ENCODE data around the gene KLHDC1. TPM values are rescaled to one million over a fixed set of nuclear protein-coding genes. Genes with fewer than 3 reads are reported as not detected.
"Not testable (repeated sequence)": the region's sequence is repeated elsewhere in the genome, so short reads cannot be mapped to it uniquely, and the experiment has no call there.

The KLHDC1 gene
- total RNA-seq, 4 donors from 2014 or later, result 9.2 to 16.3 (median 12.4) TPM

DNA sequence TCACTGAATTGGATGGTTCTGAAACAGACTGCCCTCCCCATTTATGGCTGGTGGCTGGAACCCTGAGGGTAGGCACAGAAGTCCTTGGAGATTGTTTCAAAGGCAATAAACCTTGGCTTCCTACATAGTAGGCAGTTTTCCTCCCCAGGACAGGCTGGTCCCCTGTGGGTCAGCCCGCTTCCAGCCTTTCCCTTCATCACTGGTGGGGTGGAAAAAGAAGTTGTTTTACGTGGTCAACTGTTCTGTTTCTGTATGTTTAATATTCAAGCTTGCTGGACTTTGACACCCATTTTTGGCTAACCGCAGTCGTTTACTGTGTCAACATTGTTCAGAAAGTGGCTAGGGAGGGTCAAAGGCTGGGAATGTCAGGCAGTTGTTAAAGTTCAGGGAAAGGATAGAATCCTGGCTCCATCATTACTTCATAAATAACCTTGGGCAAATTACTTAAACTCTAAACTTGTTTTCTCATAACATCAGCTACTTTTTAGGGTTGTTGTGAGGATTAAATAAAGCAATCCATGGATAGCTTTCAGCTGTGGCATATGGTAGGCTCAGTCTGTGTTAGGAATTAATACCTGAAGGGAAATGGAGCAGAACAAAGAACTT is 77.4 kb downstream of the KLHDC1 start:
- 28 to 45% methylated on average over 4 of the region's 4 CpGs for WGBS, 2 donors
- peak in 1 of 2 donors; percentile 49 for TF ChIP-seq POLR2A (IDR thresholded peaks at IDR 0.05)
- TF ChIP-seq, protein P1, sequence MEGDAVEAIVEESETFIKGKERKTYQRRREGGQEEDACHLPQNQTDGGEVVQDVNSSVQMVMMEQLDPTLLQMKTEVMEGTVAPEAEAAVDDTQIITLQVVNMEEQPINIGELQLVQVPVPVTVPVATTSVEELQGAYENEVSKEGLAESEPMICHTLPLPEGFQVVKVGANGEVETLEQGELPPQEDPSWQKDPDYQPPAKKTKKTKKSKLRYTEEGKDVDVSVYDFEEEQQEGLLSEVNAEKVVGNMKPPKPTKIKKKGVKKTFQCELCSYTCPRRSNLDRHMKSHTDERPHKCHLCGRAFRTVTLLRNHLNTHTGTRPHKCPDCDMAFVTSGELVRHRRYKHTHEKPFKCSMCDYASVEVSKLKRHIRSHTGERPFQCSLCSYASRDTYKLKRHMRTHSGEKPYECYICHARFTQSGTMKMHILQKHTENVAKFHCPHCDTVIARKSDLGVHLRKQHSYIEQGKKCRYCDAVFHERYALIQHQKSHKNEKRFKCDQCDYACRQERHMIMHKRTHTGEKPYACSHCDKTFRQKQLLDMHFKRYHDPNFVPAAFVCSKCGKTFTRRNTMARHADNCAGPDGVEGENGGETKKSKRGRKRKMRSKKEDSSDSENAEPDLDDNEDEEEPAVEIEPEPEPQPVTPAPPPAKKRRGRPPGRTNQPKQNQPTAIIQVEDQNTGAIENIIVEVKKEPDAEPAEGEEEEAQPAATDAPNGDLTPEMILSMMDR (IDR thresholded peaks at IDR 0.05), result no peak
- H3K27ac ChIP-seq, result peak overlapping the region; percentile 99 to 100 (median 99)
- no peak overlapping the region for H3K4me3 ChIP-seq (replicated peaks in 1 of 3)
- peaks cover 19 to 40% of the 10 kb centered on the region in 2 donors for H3K4me1 ChIP-seq
- DNase-seq, result peak in 1 of 2 donors; percentile 30
- no peaks in the 10 kb centered on the region for H3K27me3 ChIP-seq
- no peaks in the 10 kb centered on the region for H3K9me3 ChIP-seq
- intact Hi-C loops (cut with DNase I), result no loop called here
- peaks cover 5 to 20% of the 10 kb centered on the region in 2 donors for H3K36me3 ChIP-seq

DNA sequence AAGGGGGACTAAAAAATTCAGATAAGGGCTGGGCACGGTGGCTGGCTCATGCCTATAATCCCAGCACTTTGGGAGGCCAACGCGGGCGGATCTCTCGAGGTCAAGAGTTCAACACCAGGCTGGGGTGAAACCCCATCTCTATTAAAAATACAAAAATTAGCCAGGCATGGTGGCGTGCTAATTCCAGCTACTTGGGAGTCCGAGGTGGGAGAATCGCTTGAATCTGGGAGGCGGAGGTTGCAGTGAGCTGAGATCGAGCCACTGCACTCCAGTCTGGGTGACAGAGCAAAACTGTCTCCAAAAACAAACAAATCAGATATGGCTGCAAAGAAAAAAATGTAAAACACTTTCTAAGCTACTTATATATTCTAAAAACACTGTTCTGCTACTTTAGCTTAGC is 78.8 kb downstream of the KLHDC1 start:
- DNase-seq; H3K27me3 ChIP-seq; H3K9me3 ChIP-seq; intact Hi-C loops (cut with DNase I); H3K4me3 ChIP-seq (replicated peaks in 1 of 3): not testable (repeated sequence)
- 94 to 95% methylated on average over 10 of the region's 10 CpGs for WGBS, 2 donors
- Histone ChIP-seq H3K36me3 (peaks cover 16 to 20% of the 10 kb centered on the region in 2 donors), H3K4me1 (peaks cover 19 to 43% of the 10 kb centered on the region in 2 donors), H3K27ac (peak overlapping the region in 2 of 3 donors; percentile 99)

DNA sequence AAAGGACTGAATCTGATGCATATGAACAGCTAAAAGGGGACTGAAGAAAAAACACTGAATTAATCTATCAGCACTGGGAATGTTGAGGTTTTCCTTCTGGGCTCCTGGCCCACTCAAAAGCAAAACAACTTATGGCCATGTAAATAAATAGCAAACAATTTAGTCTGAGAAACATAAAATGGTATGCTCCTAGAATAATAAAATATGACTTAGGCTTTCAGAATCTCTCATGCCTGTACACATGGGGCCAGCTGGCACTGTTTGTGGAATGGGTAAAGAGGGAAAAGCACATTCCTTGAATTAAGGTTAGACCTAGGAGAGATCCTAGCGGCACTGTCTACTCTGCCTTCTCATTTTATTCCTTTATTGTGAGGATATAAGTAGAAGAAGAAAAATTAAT is 81.2 kb downstream of the KLHDC1 start:
- H3K27me3 ChIP-seq, result no peaks in the 10 kb centered on the region
- H3K27ac ChIP-seq, result peak overlapping the region in 2 of 3 donors; percentile 17 to 29
- H3K9me3 ChIP-seq, result no peaks in the 10 kb centered on the region
- H3K4me3 ChIP-seq (replicated peaks in 1 of 3), result no peak overlapping the region
- intact Hi-C loops (cut with DNase I), result no loop called here
- TF ChIP-seq POLR2A (IDR thresholded peaks at IDR 0.05), result no peak
- TF ChIP-seq, protein P1 (IDR thresholded peaks at IDR 0.05), result no peak
- H3K4me1 ChIP-seq, result peaks cover 19 to 39% of the 10 kb centered on the region in 2 donors
- WGBS, 2 donors, result 92 to 97% methylated on average over 1 of the region's 1 CpG
- H3K36me3 ChIP-seq, result peaks cover 39 to 43% of the 10 kb centered on the region in 2 donors
- peak in 1 of 2 donors; percentile 17 for DNase-seq

DNA sequence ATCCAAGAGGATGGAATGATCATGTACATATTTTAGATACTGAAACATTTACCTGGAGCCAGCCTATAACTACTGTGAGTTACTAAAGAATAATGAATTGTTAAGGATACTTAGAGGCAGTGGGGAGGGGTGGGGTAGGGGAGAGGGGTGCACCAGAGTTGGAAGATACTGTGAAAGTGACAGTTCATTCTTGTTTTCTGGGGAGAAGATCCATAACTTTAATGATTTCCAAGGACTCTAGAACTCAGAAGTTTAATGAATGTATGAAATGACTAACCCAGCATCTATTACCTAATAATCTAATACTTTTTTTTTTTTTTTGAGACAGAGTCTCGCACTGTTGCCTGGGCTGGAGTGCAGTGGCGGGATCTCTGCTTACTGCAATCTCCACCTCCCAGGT is 85.5 kb downstream of the KLHDC1 start:
- 98 to 100% methylated on average over 2 of the region's 2 CpGs for WGBS, 2 donors
- DNase-seq, result no peak
- TF ChIP-seq, protein P1 (IDR thresholded peaks at IDR 0.05), result no peak
- TF ChIP-seq POLR2A (IDR thresholded peaks at IDR 0.05), result no peak
- Histone ChIP-seq H3K27ac (no peak overlapping the region), H3K9me3 (no peaks in the 10 kb centered on the region), H3K27me3 (no peaks in the 10 kb centered on the region), H3K4me1 (peaks cover 4 to 18% of the 10 kb centered on the region in 2 donors), H3K36me3 (peaks cover 79% of the 10 kb centered on the region in 2 donors), H3K4me3 (replicated peaks in 1 of 3) (no peak overlapping the region)
- intact Hi-C loops (cut with DNase I), result no loop called here

DNA sequence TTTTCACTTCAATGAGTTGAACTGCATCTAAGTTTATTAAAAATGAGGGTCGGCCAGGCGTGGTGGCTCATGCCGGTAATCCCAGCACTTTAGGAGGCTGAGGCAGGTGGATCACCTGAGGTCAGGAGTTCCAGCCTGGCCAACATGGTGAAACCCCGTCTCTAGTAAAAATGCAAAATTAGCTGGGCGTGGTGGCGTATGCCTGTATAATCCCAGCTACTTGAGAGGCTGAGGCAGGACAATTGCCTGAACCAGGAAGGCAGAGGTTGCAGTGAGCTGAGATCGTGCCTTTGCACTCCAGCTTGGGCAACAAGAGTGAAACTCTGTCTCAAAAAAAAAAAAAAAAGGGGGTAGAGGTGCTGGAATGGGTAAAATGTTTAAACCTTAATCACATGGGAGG is 88.1 kb downstream of the KLHDC1 start:
- not testable (repeated sequence) for H3K4me3 ChIP-seq (replicated peaks in 1 of 3); H3K4me1 ChIP-seq; H3K27me3 ChIP-seq; DNase-seq; H3K27ac ChIP-seq; H3K9me3 ChIP-seq
- intact Hi-C loops (cut with DNase I), result loop anchor here (10.0 kb wide), 1 partner anchor 54 kb away; no protein-coding TSS in a partner anchor
- peaks cover 87 to 95% of the 10 kb centered on the region in 2 donors for H3K36me3 ChIP-seq
- 93 to 94% methylated on average over 7 of the region's 7 CpGs for WGBS, 2 donors

DNA sequence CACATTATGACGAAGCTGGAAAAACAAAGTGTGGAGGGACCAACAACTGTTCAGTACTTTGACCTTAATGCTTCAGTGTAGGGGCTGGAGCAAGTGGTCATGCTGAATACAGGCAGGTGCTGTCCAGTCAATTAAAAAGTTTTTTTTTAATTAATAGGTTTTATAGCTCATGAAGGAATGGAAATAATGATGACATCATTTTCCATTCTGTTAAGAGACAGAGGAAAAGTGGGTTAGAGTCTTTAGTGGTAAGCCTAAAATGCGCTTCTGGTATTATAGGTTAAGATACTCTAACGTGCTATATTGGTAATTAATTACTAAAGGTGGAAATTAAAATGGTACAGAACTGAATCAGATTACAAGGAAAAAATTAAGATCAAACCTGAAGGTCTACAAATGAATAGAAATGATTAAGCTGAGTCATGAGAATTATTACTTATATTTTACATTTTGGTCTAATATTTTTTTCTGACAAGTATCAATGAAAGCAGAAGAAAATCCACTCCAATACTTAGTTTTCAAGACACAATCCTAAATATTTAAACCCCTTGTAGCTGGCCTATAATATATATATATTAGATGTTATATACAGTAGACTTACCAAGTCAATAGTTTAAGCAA is 90.6 kb downstream of the KLHDC1 start:
- 92 to 93% methylated on average over 3 of the region's 3 CpGs for WGBS, 2 donors
- Histone ChIP-seq H3K27me3 (no peaks in the 10 kb centered on the region), H3K36me3 (peaks cover 87 to 89% of the 10 kb centered on the region in 2 donors), H3K4me3 (replicated peaks in 1 of 3) (no peak overlapping the region), H3K9me3 (no peaks in the 10 kb centered on the region), H3K27ac (no peak overlapping the region), H3K4me1 (no peaks in the 10 kb centered on the region)
- TF ChIP-seq POLR2A (IDR thresholded peaks at IDR 0.05), result no peak
- TF ChIP-seq, protein P1 (IDR thresholded peaks at IDR 0.05), result no peak
- no peak for DNase-seq
- intact Hi-C loops (cut with DNase I), result loop anchor here (10.0 kb wide), 1 partner anchor 51 kb away; no protein-coding TSS in a partner anchor

All from thyroid gland (tissue), 4 donors.